ENCODE data around the gene WDR7.

DNA sequence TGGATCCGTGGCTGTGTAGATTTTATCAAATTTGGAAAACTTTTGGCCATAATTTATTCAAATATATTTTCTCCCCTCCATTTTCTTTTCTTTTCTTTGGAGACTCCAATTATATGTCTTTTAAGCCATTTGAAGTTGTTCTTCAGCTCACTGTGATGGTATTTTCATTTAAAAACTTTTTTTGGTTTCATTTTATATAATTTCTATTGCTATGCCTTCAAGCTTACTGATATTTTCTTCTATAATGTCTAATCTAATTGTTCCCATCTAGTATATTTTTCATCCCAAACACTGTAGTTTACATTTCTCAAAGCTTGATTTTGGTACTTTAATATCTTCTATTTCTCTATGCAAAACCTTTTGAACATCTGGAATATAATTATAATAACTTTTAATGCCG is 72.5 kb downstream of the WDR7 start:
- TF ChIP-seq EP300 (IDR thresholded peaks at IDR 0.05; ENCODE audit: borderline replicate concordance) = no peak
- TF ChIP-seq, protein P1, sequence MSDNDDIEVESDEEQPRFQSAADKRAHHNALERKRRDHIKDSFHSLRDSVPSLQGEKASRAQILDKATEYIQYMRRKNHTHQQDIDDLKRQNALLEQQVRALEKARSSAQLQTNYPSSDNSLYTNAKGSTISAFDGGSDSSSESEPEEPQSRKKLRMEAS (IDR thresholded peaks at IDR 0.05) = no peak
